ENCODE results near the gene TAS2R31. TPM values are rescaled to one million over a fixed set of nuclear protein-coding genes. Genes with fewer than 3 reads are reported as not detected.

The TAS2R31 gene
- total RNA-seq, 4 donors from 2014 or later, result 1.1 to 3.3 (median 2.2) TPM

- Histone ChIP-seq H3K36me3 (peaks cover 0 to 9% (median 3%) of the 10 kb centered on the region in 4 donors), H3K9me3 (no peaks in the 10 kb centered on the region), H3K4me3 (no peak within 1 kb of the TSS), H3K27me3 (no peaks in the 10 kb centered on the region), H3K4me1 (peaks cover 0 to 5% (median 0%) of the 10 kb centered on the region in 4 donors), H3K27ac (replicated peaks in 1 of 4) (no peak within 1 kb of the TSS)
- intact Hi-C loops (cut with DNase I), result no loop called here
- no peak for DNase-seq (ENCODE audit: extremely low spot score)
- WGBS, result 89% methylated on average over 1 of the region's 1 CpG
- TF ChIP-seq POLR2AphosphoS5 (IDR thresholded peaks at IDR 0.05) (no peak), POLR2A (IDR thresholded peaks at IDR 0.05; ENCODE audit: low read depth) (no peak), CTCF (IDR thresholded peaks at IDR 0.05) (no peak), EP300 (IDR thresholded peaks at IDR 0.05) (no peak)
Observed at GRCh38 chr12:11022520-11022919, 8.7 kb downstream of the TAS2R31 start, which contains the start of gene TAS2R19. TSS of gene TAS2R19 (minus strand) at chr12:11022620. CDS start at chr12:11022571, 49 bp downstream.

GRCh38 chr12:11016937-11017336 lies 14.3 kb downstream of the TAS2R31 start:
- no peak overlapping the region for H3K27ac ChIP-seq (replicated peaks in 1 of 4)
- WGBS, result 96% methylated on average over 1 of the region's 1 CpG

GRCh38 chr12:11015775-11016430 lies 15.3 kb downstream of the TAS2R31 start:
- Histone ChIP-seq H3K4me1 (no peaks in the 10 kb centered on the region), H3K9me3 (no peaks in the 10 kb centered on the region), H3K4me3 (no peak overlapping the region), H3K27ac (replicated peaks in 1 of 4) (no peak overlapping the region), H3K27me3 (no peaks in the 10 kb centered on the region), H3K36me3 (no peaks in the 10 kb centered on the region)
- DNase-seq (ENCODE audit: extremely low spot score), result no peak
- WGBS, result 82% methylated on average over 4 of the region's 4 CpGs
- intact Hi-C loops (cut with DNase I), result loop anchor here (5.0 kb wide), 1 partner anchor 56 kb away; no protein-coding TSS in a partner anchor
- TF ChIP-seq POLR2A (IDR thresholded peaks at IDR 0.05; ENCODE audit: low read depth), result no peak

More at GRCh38 chr12:11016937-11017336, 14.3 kb downstream of the TAS2R31 start:
- TF ChIP-seq CTCF (IDR thresholded peaks at IDR 0.05), result no peak
- no peak for TF ChIP-seq POLR2A (IDR thresholded peaks at IDR 0.05; ENCODE audit: low read depth)
- no peak for TF ChIP-seq EP300 (IDR thresholded peaks at IDR 0.05)
- TF ChIP-seq POLR2AphosphoS5 (IDR thresholded peaks at IDR 0.05), result no peak
- Histone ChIP-seq H3K4me3 (no peak overlapping the region), H3K4me1 (no peaks in the 10 kb centered on the region), H3K9me3 (no peaks in the 10 kb centered on the region), H3K27me3 (no peaks in the 10 kb centered on the region), H3K36me3 (no peaks in the 10 kb centered on the region)
- DNase-seq (ENCODE audit: extremely low spot score), result no peak
- intact Hi-C loops (cut with DNase I), result loop anchor here (5.0 kb wide), 1 partner anchor 55 kb away; no protein-coding TSS in a partner anchor

GRCh38 chr12:11014234-11014633 lies 17.0 kb downstream of the TAS2R31 start:
- Histone ChIP-seq H3K4me1 (no peaks in the 10 kb centered on the region), H3K27ac (replicated peaks in 1 of 4) (no peak overlapping the region), H3K36me3 (no peaks in the 10 kb centered on the region), H3K4me3 (no peak overlapping the region), H3K27me3 (no peaks in the 10 kb centered on the region), H3K9me3 (no peaks in the 10 kb centered on the region)
- no peak for TF ChIP-seq POLR2AphosphoS5 (IDR thresholded peaks at IDR 0.05)
- no peak for TF ChIP-seq EP300 (IDR thresholded peaks at IDR 0.05)
- no peak for TF ChIP-seq POLR2A (IDR thresholded peaks at IDR 0.05; ENCODE audit: low read depth)
- TF ChIP-seq CTCF (IDR thresholded peaks at IDR 0.05), result no peak
- intact Hi-C loops (cut with DNase I), result no loop called here
- no peak for DNase-seq (ENCODE audit: extremely low spot score)

GRCh38 chr12:11007608-11008007 lies 23.6 kb downstream of the TAS2R31 start:
- no peak for DNase-seq (ENCODE audit: extremely low spot score)
- TF ChIP-seq CTCF (IDR thresholded peaks at IDR 0.05) (no peak), POLR2AphosphoS5 (IDR thresholded peaks at IDR 0.05) (no peak), EP300 (IDR thresholded peaks at IDR 0.05) (no peak), POLR2A (IDR thresholded peaks at IDR 0.05; ENCODE audit: low read depth) (no peak)
- intact Hi-C loops (cut with DNase I), result no loop called here
- H3K27ac ChIP-seq (replicated peaks in 1 of 4), result no peak overlapping the region
- no peaks in the 10 kb centered on the region for H3K27me3 ChIP-seq
- no peak overlapping the region for H3K4me3 ChIP-seq
- H3K9me3 ChIP-seq, result no peaks in the 10 kb centered on the region
- no peaks in the 10 kb centered on the region for H3K4me1 ChIP-seq
- no peaks in the 10 kb centered on the region for H3K36me3 ChIP-seq
- WGBS, result 100% methylated on average over 1 of the region's 1 CpG

Measured in esophagus muscularis mucosa (tissue), 4 donors.